Measurements from ENCODE around the gene FYB1. TPM values are rescaled to one million over a fixed set of nuclear protein-coding genes. Genes with fewer than 3 reads are reported as not detected.

FYB1 gene
- total and polyA plus RNA-seq, 2 of the 4 experiments (the other 2 are of a cell fraction), result not detected

DNA sequence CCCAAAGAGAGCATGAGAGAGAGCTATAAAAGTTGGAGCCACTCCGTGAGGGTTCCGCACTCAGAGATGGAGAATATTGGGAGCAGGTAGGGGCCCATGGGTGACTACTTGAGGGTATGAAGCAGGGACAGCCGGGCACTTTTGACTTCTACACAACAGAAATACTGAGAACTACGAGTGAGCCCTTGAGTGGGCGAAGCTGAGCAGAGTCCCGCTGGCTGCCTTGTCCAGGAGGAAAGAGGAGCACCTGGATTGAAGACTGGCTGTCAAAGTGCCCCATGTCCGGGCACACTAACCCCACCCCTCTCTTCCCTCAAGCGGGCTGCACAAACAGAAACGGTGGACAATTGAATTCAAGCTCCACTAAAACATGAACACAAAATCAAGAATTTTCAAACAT lies 33.6 kb downstream of the FYB1 start:
- no peaks in the 10 kb centered on the region for H3K9me1 ChIP-seq (ENCODE audit: insufficient read depth, low read length)
- peaks cover 9% of the 10 kb centered on the region for H3K27me3 ChIP-seq (ENCODE audit: control insufficient read depth, insufficient read depth, low read length)
- dilution Hi-C loops (cut with HindIII; ENCODE audit: low sequenced_read_pairs, unreplicated experiment), result no loop called here
- no peak overlapping the region for H2AK9ac ChIP-seq (replicated peaks; ENCODE audit: low read depth, low read length, poor library complexity)
- H4K8ac ChIP-seq (ENCODE audit: low read depth in 2 of 2, low read length in 2 of 2), result no peak overlapping the region
- no peaks in the 10 kb centered on the region for H3K36me3 ChIP-seq (ENCODE audit: control insufficient read depth, insufficient read depth, low read length)
- POLR2A ChIA-PET (ENCODE audit: unreplicated experiment), result no interaction called here
- no peak overlapping the region for H4K5ac ChIP-seq (ENCODE audit: low read depth, low read length)
- no peak overlapping the region for H3K14ac ChIP-seq (replicated peaks; ENCODE audit: low read depth, low read length)
- H3K23ac ChIP-seq (ENCODE audit: low read depth, low read length), result no peak overlapping the region
- H2AFZ ChIP-seq (replicated peaks; ENCODE audit: low read length, poor library complexity), result no peak overlapping the region
- H3K9ac ChIP-seq (ENCODE audit: low read depth, low read length), result no peak overlapping the region
- H3K9me3 ChIP-seq (ENCODE audit: control insufficient read depth, insufficient read depth, low read length), result no peaks in the 10 kb centered on the region
- ATAC-seq (ENCODE audit: low read depth) (no peak), DNase-seq (no peak)
- 100% methylated on average over 3 of the region's 9 CpGs; no CpG with 5 or more reads in 1 of the 2 experiments for WGBS, 2 experiments (ENCODE audit: extremely low coverage in 2 of 2, insufficient read length in 1 of 2)
- H2BK15ac ChIP-seq (ENCODE audit: low read depth, low read length), result no peak overlapping the region
- no peak overlapping the region for H3K18ac ChIP-seq (ENCODE audit: low read depth, low read length)
- no peak overlapping the region for H3K56ac ChIP-seq (ENCODE audit: extremely low read depth, insufficient read depth, low read length)
- H4K91ac ChIP-seq (ENCODE audit: insufficient read depth, low read depth, low read length), result no peak overlapping the region
- no peak for TF ChIP-seq CTCF (conservative IDR thresholded peaks at IDR 0.05; ENCODE audit: low read depth, low read length)
- TF ChIP-seq CHD1 (IDR thresholded peaks at IDR 0.05; ENCODE audit: low read depth, low read length), result no peak
- no peak for TF ChIP-seq RFX5 (IDR thresholded peaks at IDR 0.05; ENCODE audit: low read depth, low read length)
- no peak for TF ChIP-seq MAFK (IDR thresholded peaks at IDR 0.05; ENCODE audit: low read depth, low read length)
- TF ChIP-seq CEBPB (IDR thresholded peaks at IDR 0.05; ENCODE audit: low read depth, low read length), result no peak
- no peak for TF ChIP-seq FOS (IDR thresholded peaks at IDR 0.05; ENCODE audit: low read depth, low read length)
- no peak for TF ChIP-seq MXI1 (IDR thresholded peaks at IDR 0.05; ENCODE audit: borderline replicate concordance, low read depth, low read length)
- no peak for TF ChIP-seq SMC3 (IDR thresholded peaks at IDR 0.05; ENCODE audit: low read depth, low read length)
- no peak for TF ChIP-seq RCOR1 (IDR thresholded peaks at IDR 0.05; ENCODE audit: insufficient replicate concordance, low read length)
- no peak for TF ChIP-seq USF2 (IDR thresholded peaks at IDR 0.05; ENCODE audit: low read depth, low read length)
- no peak for TF ChIP-seq MAZ (IDR thresholded peaks at IDR 0.05; ENCODE audit: borderline replicate concordance, low read depth, low read length)
- TF ChIP-seq NFE2L2 (IDR thresholded peaks at IDR 0.05; ENCODE audit: low read depth, low read length), result no peak
- TF ChIP-seq BHLHE40 (IDR thresholded peaks at IDR 0.05; ENCODE audit: low read depth, low read length), result no peak
- no peak for TF ChIP-seq POLR2A (IDR thresholded peaks at IDR 0.05; ENCODE audit: low read depth, low read length)
- no peak for TF ChIP-seq ELK1 (IDR thresholded peaks at IDR 0.05; ENCODE audit: borderline replicate concordance, low read depth, low read length)
- in situ Hi-C loops (cut with MboI; ENCODE audit: low sequenced_read_pairs), result no loop called here
- CTCF ChIA-PET, result interaction anchor here (0.8 kb wide), 1 partner anchor 32 kb away, joined by 3 read pairs; no protein-coding TSS in a partner anchor
- no peak overlapping the region for H3K27ac ChIP-seq (ENCODE audit: insufficient read depth, low read length)
- no peak overlapping the region for H2BK120ac ChIP-seq (ENCODE audit: low read depth, low read length)
- no peaks in the 10 kb centered on the region for H3K4me1 ChIP-seq (ENCODE audit: control insufficient read depth, insufficient read depth, low read length)
- H3K79me1 ChIP-seq (ENCODE audit: low read depth in 1 of 2, low read length in 2 of 2), result no peaks in the 10 kb centered on the region
- no peak overlapping the region for H2AK5ac ChIP-seq (ENCODE audit: low read depth, low read length)
- no peak overlapping the region for H2BK20ac ChIP-seq (ENCODE audit: low read depth, low read length)
- H3K4ac ChIP-seq (ENCODE audit: low read depth, low read length), result no peak overlapping the region
- H4K20me1 ChIP-seq (ENCODE audit: insufficient read depth, low read length), result no peaks in the 10 kb centered on the region
- BruUV-seq (replicated peaks), result no TSS peak
- no peak overlapping the region for H3K4me3 ChIP-seq (ENCODE audit: insufficient read depth, low read depth, low read length)
- intact Hi-C loops (cut with micrococcal nuclease), result no loop called here
- no peak overlapping the region for H3K4me2 ChIP-seq (ENCODE audit: low read depth, low read length)
- H2BK5ac ChIP-seq (ENCODE audit: low read depth, low read length, poor library complexity, severe bottlenecking), result no peak overlapping the region
